T-helper 2 cell treated with Interferon-gamma antibody and Interleukin-4, amounts not matched to agents 100 ng/mL and 5 ng/mL, for 36 hours (primary cell): Measurements from ENCODE around the gene SYT2. TPM values are rescaled to one million over a fixed set of nuclear protein-coding genes. Genes with fewer than 3 reads are reported as not detected.
"Not testable (repeated sequence)": the region's sequence is repeated elsewhere in the genome, so short reads cannot be mapped to it uniquely, and the experiment has no call there.

ENCODE experiments used
- intact Hi-C: fragments of 100-400 bp; cut with micrococcal nuclease; formaldehyde crosslinking; loops from one replicate; pipeline ENCODE4 v1.15.1; 2023
- total RNA-seq: library from RNA; stranded (reverse); gene quantifications from 2 replicates; pipeline ENCODE4 v1.2.3, GENCODE V29; 2022

The SYT2 gene
- total RNA-seq, 1 donor from 2014 or later, result not detected

- intact Hi-C loops, result loop anchor here (5.0 kb wide), 1 partner anchor 283 kb away; the partner anchor contains the start of gene UBE2T
These were observed 84.6 kb downstream of the SYT2 start for GRCh38 chr1:202625416-202626360.

GRCh38 chr1:202624781-202625108 is 85.5 kb downstream of the SYT2 start:
- intact Hi-C loops, result loop anchor here (5.0 kb wide), 1 partner anchor 282 kb away; the partner anchor contains the start of gene UBE2T

GRCh38 chr1:202624088-202624780 is 86.0 kb downstream of the SYT2 start:
- intact Hi-C loops, result no loop called here

- intact Hi-C loops, result not testable (repeated sequence)
These were observed 86.8 kb downstream of the SYT2 start for GRCh38 chr1:202623476-202623875.

- intact Hi-C loops, result no loop called here
These were observed 87.2 kb downstream of the SYT2 start for GRCh38 chr1:202623075-202623474.

- intact Hi-C loops, result no loop called here
These were observed 87.9 kb downstream of the SYT2 start for GRCh38 chr1:202622388-202622787.

- intact Hi-C loops, result no loop called here
These were observed 88.8 kb downstream of the SYT2 start for GRCh38 chr1:202621446-202621845.

- intact Hi-C loops, result not testable (repeated sequence)
These were observed 90.2 kb downstream of the SYT2 start for GRCh38 chr1:202620036-202620435.

GRCh38 chr1:202619505-202619904 is 90.7 kb downstream of the SYT2 start:
- intact Hi-C loops, result no loop called here

- intact Hi-C loops, result not testable (repeated sequence)
These were observed 91.2 kb downstream of the SYT2 start for GRCh38 chr1:202619012-202619411.

- intact Hi-C loops, result no loop called here
These were observed 93.8 kb downstream of the SYT2 start for GRCh38 chr1:202616355-202616915.

- intact Hi-C loops, result no loop called here
These were observed 94.5 kb downstream of the SYT2 start for GRCh38 chr1:202615501-202616354.

- intact Hi-C loops, result not testable (repeated sequence)
These were observed 95.1 kb downstream of the SYT2 start for GRCh38 chr1:202615208-202615500.

GRCh38 chr1:202614363-202615207 is 95.7 kb downstream of the SYT2 start:
- intact Hi-C loops, result not testable (repeated sequence)

GRCh38 chr1:202613571-202613970 is 96.7 kb downstream of the SYT2 start:
- intact Hi-C loops, result no loop called here

GRCh38 chr1:202612036-202612435 is 98.2 kb downstream of the SYT2 start:
- intact Hi-C loops, result not testable (repeated sequence)

- intact Hi-C loops, result no loop called here
These were observed 104.7 kb downstream of the SYT2 start for GRCh38 chr1:202605515-202605914.

- intact Hi-C loops, result no loop called here
These were observed 106.8 kb downstream of the SYT2 start for GRCh38 chr1:202603435-202603834.

- intact Hi-C loops, result no loop called here
These were observed 109.7 kb downstream of the SYT2 start for GRCh38 chr1:202600432-202601041.
